GM19467 (cell line): ENCODE data around the gene HEBP2.

Experiments used
- ATAC-seq: cut with Tn5 transposase; IDR thresholded peaks from one replicate; pipeline ENCODE4 v1.9.1; 2021; ENCODE audit warnings: mild to moderate bottlenecking, moderate library complexity; ENCODE audit not compliant: unreplicated experiment

The HEBP2 gene

DNA sequence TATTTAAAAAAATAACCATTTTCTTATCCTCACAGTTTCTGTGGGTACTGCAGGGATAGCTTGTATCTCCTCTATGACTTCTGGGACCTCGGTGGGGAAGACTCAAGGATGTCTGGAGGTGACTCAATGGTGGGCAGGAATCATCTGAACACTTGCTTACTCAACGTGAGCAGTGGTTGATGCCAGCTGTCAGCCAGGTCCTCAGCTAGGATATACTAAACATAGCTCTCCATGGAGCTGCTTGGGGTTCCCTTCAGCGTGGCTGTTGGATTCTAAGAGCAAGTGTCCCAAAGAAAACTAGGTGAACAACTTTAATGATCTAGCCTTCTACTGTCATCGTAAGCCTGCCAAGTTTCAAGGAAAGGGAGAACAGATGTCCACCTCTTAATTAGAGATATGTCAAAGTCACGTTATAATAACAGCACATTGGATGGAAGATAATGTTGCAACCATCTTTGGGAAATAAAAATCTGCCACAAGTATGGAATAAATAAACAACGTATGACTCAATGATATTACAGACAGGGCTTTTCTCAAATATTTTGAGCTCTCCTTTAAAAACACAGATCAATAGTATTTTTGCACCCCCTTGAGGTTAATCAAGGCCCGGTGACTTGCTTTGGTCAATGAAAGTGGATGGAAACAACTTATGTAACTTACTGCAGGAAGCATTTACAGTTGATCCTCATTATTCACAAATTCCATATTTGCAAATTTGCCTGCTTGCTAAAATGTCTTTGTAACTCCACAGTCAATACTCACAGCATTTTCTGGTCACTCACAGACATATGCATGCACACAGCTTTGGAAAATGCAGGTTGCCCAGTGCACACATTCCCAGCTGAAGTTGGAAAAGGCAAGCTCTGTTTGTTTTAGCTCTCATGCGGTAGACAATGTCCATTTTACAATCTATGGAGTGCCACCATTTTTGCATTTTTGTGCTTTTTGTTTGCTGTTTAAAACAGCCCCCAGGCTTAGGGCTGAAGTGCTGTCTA is 6.6 kb upstream of the HEBP2 start:
- ATAC-seq: no peak

DNA sequence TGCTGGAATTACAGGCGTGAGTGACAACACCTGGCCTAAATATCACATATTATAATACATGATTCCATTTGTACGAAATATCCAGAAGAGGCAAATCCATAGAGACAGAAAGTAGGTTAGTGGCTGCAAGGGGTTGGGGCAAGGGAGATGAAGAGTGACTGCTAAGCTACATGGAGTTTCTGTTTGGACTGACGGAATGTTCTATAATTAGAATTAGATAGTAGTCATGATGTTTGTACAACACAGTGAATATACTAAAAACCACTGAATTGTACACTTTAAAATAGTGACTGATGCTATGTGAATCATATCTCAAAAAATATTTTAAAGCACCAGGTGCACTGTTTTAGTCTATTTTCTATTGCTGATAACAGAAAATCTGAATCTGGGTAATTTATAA is 3.7 kb upstream of the HEBP2 start:
- ATAC-seq: no peak

DNA sequence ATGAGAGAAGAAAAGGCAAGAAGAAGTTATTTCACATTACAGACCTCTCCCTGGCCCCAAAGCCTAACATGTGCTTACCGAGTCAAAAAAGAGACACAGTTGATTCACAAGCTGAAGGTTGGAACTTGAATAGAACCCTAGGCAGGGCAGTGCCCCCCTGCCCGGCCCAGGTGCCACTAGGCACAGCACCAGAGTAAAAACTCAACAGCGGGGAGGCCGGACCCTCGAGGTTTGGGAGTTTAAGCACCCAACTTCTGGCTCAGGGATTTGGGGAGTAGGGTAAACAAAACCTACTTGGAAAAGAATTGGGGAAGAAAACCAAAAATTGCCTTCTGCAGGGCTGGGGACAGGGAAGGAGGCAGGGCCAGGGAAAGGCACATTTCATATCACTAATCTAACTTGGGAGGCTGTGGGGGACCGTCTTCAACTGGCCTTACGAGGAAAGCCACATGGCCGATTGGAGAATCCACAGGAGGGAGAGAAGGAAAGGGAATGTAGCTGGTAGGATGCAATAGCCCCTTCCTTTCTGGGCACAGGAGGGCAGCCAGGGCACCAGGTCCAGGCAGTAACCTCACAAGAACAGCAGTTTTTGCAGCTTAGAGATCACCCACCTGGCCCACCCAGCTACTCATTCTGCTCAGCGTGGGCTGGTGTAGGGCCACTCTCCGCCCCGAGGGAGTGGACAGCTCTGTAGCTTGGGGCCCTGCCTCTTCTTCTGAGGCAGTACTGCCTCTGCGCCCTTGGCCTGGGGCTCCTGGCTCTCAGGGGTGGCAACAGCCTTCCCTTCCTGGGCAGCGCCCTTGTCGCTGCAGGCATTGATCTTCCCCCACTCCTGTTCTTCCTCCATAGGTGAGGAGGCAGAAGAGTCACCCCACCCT is 1.8 kb upstream of the HEBP2 start:
- ATAC-seq: no peak

DNA sequence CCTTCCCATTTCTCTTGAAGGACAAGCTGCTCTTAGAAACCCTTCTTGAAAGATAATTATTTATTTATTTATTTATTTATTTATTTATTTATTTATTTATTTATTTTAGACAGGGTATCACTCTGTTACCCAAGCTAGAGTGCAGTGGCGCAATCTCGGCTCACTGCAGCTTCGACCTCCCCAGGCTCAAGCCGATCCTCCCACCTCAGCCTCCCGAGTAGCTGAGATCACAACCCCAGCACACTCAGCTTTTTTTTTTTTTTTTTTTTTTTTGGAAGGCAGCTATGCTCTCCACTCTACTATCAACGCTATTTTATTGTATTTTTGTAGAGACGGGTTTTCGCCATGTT is 1.2 kb upstream of the HEBP2 start:
- ATAC-seq: no peak

GRCh38 chr6:138403324-138403800 is 661 bp upstream of the HEBP2 start:
- ATAC-seq: peak; percentile 2

- ATAC-seq: no peak
These were observed 779 bp downstream of the HEBP2 start for GRCh38 chr6:138404666-138405337.

DNA sequence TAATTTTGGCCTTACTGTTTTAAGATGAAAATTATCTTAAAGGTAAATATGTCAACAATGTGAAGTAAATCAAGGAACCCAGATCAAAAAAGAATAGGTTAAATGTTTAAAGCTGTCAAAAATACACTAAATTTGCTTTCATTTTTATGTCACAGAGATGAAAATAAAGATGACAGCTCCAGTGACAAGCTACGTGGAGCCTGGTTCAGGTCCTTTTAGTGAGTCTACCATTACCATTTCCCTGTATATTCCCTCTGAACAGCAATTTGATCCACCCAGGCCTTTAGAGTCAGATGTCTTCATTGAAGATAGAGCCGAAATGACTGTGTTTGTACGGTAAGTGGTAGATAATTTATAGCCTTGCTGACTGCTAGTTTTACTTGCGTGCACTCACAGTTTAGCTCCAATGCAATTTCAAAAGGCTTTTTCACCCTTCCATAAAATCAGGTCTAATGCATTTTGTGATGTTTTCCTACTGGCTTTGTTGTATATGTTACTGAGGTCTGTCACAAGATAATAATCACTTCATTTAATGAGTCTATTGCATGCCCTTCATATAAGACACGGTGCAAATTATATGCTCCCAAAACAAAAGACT is 1.9 kb downstream of the HEBP2 start:
- ATAC-seq: no peak

DNA sequence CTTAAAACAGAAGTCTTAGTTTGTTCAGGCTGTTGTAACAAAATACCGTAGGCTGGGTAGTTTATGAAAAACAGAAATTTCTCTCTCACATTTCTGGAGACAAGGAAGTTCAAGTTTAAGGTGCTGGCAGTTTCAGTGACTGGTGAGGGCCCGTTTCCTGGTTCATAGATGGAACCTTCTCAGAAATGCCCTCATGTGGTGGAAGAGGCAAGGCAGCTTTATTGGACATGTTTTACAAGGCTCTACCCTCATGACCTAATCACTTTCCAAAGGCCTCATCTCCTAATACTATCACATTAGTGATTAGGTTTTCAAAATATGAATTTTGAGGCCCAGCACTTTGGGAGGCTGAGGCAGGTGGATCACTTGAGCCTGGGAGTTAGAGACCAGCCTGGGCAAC is 2.4 kb downstream of the HEBP2 start:
- no peak for ATAC-seq

DNA sequence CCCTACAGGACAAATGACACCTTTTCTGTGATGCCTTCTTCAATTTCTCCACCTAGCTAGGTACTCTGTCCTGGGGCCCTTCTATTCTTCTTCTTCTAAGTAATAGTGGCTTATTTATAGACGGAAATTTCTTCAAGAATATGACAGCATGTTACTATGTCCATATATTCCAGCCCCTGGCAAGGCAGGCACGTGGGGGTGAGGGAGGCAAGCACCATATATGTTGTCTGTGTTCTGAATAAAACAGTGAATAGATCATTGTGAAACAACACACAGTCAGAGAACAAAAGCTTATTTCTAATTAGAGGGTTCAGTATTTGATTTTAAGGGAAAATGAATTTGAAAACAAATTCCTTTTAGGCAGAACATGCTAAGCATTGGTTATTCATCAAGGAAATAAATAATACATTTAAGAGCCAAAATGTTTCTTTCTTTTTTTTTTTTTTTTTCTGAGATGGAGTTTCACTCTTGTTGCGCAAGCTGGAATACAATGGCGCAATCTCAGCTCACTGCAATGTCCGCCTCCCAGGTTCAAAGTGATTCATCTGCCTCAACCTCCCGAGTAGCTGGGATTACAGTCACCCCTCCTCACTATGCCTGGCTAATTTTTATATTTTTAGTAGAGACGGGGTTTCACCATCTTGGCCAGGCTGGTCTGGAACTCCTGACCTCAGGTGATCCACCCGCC is 6.2 kb downstream of the HEBP2 start:
- ATAC-seq: no peak

DNA sequence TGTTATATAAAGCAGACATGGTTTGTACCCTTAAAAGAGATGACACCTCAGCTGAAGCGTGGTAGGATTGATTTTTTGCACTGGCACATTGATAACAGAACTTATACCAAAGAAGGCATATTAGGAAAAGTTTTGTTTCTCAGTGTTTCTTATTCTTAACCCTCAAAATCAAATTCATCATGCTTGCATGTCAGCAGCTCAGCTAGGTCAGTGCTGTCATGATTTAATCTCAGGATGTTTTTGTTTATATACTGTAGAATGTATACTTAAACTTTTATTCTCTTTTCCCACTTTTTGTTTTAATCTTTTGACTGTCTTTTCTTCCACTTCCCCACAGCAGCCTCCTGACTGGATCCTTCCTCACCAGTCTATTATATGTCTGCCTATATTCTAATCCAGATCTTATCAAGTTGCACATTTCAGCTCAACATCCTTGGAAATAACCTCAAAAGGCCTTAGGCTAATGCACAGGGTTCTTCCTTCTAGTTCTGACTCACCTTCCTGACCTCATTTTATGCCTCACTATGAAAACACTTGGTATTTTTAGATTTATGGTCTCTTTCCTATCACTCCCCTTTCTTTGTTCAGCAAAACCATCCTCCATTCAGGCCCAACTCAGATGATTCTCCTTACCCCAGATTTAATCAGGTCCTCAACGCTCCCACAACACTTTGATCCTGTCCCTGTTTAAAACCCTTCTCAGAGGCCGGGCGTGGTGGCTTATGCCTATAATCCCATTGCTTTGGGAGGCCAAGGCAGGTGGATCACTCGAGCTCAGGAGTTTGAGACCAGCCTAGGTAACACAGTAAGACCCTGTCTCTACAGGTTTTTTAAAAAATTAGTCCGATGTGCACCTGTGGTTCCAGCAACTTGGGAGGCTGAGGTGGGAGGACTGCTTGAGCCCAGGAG is 7.2 kb downstream of the HEBP2 start:
- ATAC-seq: no peak

DNA sequence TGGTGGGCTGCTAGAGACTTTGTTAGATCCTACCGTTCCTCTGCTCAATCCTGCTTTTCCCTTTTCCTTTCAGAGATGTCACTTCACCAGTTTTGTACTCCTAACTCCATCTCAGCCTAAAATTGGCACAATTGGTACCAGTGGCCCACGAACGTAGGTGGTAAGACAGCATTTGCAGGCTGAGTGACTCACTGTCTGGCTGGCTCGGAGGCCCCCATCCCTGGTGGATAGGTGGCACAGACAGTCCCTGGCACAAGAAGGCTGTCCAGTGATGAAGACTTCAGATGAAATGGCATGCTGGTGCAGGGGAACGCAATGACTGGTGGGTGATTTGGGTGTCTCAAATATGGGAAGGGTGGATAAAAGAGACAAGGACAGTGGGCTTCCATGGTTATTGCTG is 11.1 kb downstream of the HEBP2 start:
- ATAC-seq: no peak

DNA sequence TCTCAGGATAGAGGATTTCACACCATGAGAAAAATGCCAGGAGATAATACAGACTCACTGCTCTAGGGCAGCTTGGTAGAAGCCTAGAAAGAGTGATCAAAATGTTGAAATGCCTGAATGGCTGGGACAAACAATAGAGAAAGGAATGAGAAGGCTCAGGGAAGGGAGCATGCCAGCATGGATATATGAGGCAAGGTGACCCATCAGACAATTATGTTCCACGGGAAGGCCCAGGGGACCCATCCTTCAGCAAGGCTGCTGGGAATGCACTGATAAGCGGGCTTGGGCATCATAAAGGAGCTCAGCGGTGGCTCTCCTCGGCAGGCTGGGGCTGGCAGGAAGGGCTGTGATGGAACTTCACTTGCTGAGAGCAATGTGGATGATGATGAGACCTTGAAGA is 12.2 kb downstream of the HEBP2 start:
- ATAC-seq: no peak

- no peak for ATAC-seq
These were observed 13.6 kb downstream of the HEBP2 start for GRCh38 chr6:138417493-138418117.

GRCh38 chr6:138418118-138418742 is 14.2 kb downstream of the HEBP2 start:
- no peak for ATAC-seq

GRCh38 chr6:138419766-138420165 is 15.7 kb downstream of the HEBP2 start:
- ATAC-seq: no peak

DNA sequence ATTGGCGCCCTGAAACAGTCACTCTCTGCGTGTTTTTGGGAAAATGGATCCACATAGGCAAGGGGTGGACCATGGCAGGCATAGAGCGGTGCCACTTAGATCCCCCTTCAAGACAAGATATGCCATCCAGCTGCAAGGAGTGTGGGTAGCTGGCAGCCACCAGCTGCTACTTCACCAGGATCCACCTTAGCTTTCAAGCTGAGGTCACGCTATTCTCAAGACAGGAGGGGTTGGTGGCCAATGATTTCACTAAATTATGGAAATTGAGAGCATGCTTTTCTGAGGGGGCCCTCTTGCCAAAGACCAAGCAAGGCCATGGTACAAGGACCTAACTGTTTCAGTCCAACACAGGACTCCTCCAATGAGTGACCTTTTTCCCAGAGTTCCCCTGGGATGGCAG is 16.3 kb downstream of the HEBP2 start:
- ATAC-seq: no peak

DNA sequence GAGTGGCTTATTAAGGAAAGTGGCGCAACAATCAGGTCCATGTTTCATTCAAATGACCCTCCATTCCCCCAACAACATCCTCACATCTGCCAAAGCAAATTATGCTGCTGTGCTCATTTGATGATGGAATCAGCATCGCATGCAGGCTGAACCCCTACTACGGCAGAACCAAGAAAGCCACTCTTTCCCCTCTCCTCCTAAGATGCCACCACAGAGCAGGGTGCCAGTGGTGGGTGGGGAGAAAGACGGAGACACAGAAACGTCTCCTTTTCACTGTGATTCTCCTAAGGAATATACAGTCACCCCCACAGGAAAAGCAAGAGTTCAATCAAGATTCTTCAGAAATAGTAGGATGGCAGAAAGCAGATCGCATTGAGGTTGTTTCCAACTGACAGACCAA is 17.1 kb downstream of the HEBP2 start:
- ATAC-seq: no peak

GRCh38 chr6:138421608-138422007 is 17.6 kb downstream of the HEBP2 start:
- ATAC-seq: no peak
